Measurements from ENCODE around the gene B4GALT2.

The B4GALT2 gene

GRCh38 chr1:43978551-43979260 is at the start of gene B4GALT2:
B4GALT2 (plus strand) TSS chr1:43979210; CDS start chr1:43981161, 1,951 bp downstream.
- peak; percentile 89 for DNase-seq (ENCODE audit: low spot score)

- DNase-seq (ENCODE audit: low spot score): no peak
Measured at GRCh38 chr1:43930168-43930948, 48.7 kb upstream of the B4GALT2 start.

- DNase-seq (ENCODE audit: low spot score): no peak
Measured at GRCh38 chr1:43930949-43931275, 48.1 kb upstream of the B4GALT2 start.

- peak; percentile 23 for DNase-seq (ENCODE audit: low spot score)
Measured at GRCh38 chr1:43931711-43932660, 47.0 kb upstream of the B4GALT2 start.

- DNase-seq (ENCODE audit: low spot score): peak; percentile 80
Measured at GRCh38 chr1:43932786-43933385, 46.1 kb upstream of the B4GALT2 start.

GRCh38 chr1:43933386-43934100 is 45.5 kb upstream of the B4GALT2 start, which contains the start of gene ARTN:
ARTN (plus strand) TSS chr1:43933801; CDS start chr1:43935657, 1,856 bp downstream.
- peak; percentile 50 for DNase-seq (ENCODE audit: low spot score)

- peak; percentile 85 for DNase-seq (ENCODE audit: low spot score)
Measured at GRCh38 chr1:43934101-43934985, 44.7 kb upstream of the B4GALT2 start.

- DNase-seq (ENCODE audit: low spot score): no peak
Measured at GRCh38 chr1:43934986-43935324, 44.1 kb upstream of the B4GALT2 start.

- peak; percentile 19 for DNase-seq (ENCODE audit: low spot score)
Measured at GRCh38 chr1:43935711-43936427, 43.1 kb upstream of the B4GALT2 start.

- DNase-seq (ENCODE audit: low spot score): peak; percentile 69
Measured at GRCh38 chr1:43936431-43937151, 42.4 kb upstream of the B4GALT2 start.

GRCh38 chr1:43937179-43937865 is 41.7 kb upstream of the B4GALT2 start:
- no peak for DNase-seq (ENCODE audit: low spot score)

- DNase-seq (ENCODE audit: low spot score): no peak
Measured at GRCh38 chr1:43938383-43938782, 40.6 kb upstream of the B4GALT2 start.

GRCh38 chr1:43938892-43939587 is 40.0 kb upstream of the B4GALT2 start:
- DNase-seq (ENCODE audit: low spot score): no peak

- DNase-seq (ENCODE audit: low spot score): no peak
Measured at GRCh38 chr1:43942411-43942810, 36.6 kb upstream of the B4GALT2 start.

GRCh38 chr1:43944860-43945259 is 34.1 kb upstream of the B4GALT2 start:
- DNase-seq (ENCODE audit: low spot score): no peak

- DNase-seq (ENCODE audit: low spot score): no peak
Measured at GRCh38 chr1:43945674-43946235, 33.3 kb upstream of the B4GALT2 start.
